Hypothalamus (tissue), 51 donors: ENCODE measurements around the gene PPEF1.

Experiments
- DNase-seq, 51 donors: peaks; one replicate each; lab custom pipeline; 2025; lab: John Stamatoyannopoulos, UW

Gene PPEF1, protein sequence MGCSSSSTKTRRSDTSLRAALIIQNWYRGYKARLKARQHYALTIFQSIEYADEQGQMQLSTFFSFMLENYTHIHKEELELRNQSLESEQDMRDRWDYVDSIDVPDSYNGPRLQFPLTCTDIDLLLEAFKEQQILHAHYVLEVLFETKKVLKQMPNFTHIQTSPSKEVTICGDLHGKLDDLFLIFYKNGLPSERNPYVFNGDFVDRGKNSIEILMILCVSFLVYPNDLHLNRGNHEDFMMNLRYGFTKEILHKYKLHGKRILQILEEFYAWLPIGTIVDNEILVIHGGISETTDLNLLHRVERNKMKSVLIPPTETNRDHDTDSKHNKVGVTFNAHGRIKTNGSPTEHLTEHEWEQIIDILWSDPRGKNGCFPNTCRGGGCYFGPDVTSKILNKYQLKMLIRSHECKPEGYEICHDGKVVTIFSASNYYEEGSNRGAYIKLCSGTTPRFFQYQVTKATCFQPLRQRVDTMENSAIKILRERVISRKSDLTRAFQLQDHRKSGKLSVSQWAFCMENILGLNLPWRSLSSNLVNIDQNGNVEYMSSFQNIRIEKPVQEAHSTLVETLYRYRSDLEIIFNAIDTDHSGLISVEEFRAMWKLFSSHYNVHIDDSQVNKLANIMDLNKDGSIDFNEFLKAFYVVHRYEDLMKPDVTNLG

DNA sequence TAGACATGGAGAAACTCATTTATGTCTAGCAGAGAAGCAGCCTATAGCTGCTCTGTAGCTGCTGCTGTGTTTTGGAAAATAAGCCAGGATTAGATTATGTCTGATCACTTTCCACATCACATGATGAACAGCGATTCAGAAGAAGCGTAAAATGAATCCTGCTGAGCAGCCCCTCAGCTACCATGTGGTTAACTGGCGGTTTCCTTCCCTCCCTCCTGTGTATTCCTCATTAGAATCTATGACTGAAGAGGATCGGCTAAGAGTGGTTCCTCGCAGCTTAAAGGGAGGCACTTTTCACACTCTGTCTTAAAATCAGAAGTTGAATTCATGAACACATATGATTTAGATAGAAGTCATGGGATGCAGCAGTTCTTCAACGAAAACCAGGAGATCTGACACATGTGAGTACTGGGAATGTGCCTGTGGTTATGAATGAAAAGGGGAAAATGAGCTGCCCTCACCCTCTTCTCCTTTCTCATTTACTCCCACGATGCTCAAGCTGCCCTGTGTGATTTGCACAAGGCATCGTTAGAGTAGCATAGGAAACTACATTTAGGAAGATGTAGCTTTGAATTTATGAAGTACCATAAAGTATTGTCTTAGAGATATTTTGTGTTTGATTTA lies at the start of gene PPEF1:
Gene PPEF1 (plus strand): TSS at position 220 of the 624 bp plus-strand sequence. CDS start 136 bp downstream, at position 356.
- DNase-seq, result no peak

DNA sequence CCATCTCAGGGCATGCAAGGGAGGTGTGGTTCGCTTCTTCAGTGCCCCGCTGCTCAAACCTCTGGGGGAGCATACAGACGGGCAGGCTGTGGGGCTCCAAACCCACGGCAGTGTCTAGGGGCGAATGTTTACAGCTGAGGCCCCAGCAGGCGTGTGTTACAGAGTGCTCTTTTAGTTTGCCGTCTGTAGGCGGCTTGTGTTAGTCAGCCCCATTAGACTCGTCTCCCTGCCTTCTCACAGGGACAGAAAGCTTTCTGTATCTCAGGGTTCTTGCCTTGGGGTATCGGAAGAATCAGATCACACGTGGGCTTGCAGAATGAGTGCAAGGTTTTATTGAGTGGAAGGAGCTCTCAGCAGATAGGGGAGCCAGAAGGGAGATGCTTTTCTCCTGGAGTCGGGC lies 46.2 kb upstream of the PPEF1 start:
- DNase-seq, result no peak

DNA sequence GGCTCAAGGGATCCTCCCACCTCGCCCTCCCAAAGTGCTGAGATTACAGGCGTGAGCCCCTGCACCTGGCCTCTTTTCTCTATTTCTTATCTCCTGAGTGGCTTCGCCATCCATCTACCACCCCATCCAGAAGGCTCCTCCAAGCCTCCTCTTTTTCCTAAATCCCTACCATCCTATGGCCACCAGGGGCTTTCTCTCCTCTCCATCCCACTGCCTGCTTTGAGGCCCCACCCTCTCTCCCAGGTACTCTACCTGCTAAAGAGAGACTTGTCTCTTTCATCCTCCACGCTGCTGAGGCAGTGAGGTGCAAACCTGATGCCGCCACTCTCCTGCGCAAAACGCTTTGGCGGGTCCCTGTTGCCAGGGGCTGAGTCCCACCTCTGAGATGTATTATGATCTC lies 42.5 kb upstream of the PPEF1 start:
- no peak for DNase-seq

DNA sequence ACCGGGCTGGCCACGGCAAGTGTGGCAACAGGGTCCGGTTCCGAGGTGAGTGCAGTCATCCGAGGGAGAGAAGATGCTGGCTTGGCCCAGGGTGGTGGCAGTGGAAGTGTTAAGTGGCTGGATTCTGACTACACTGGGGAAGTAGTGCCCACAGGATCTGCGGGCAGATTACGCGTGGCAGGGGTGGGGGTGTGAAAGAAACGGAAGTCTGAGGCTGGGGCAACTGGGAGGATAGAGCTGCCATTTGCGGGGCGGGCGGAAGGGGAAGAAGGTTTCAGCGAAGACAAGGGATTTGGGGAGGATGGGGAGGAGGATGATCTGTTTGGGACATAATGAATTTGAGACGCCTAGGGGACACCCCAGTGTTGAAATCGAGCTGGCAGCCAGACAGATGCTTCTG lies 40.8 kb upstream of the PPEF1 start:
- no peak for DNase-seq

DNA sequence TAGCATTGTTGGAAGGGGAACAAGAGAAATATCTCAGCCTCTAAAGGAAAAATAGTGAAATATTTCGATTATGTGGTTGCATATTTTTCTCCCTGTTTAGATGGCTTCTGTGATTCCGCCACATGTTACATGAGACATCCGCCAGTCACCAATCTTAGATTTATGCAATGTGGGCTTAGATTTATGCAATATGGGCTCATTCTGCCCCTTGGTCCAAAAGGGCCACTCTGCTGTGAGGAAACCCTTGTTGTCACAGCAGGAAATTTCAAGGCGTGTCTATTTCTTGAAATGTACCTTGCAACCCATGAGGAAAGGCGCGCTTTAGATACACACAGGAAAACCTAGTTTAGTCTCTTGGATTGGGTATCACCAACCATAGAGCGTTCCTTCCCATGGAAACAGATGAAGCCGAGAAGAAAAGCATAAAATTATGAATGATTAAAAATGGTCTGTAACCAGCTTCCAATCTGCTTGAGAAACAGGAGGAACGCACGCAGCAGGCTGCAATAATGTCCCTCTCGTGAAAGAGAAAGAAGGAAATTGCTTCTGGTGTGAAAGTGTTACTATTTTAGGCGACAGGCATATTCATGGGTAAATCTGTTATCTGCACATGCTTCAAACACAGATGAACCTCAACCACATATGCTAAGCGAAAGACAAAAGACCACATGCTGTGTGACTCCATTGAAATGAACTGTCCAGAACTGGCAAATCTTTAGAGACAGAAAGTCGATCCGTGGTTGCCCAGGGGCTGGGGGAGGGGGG lies 39.2 kb upstream of the PPEF1 start:
- peak in 1 of 51 donors; percentile 9 for DNase-seq

DNA sequence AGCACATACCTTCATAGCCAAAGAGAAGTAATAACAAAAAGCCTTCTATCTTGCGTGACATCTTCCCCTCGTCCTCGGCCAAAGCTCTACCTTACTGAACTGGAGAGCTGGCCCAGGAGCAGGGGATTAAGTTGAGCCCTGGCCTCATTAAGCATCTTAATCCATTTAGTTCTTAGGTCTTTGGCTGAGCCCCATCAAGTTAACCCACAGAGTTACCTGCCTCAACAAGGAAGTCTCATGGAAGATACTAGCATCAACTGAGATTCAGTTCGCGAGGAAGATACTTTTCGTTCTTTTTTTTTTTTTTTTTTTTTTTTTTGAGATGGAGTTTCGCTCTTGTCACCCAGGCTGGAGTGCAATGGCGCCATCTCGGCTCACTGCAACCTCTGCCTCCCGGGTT lies 35.4 kb upstream of the PPEF1 start, which contains the start of gene RS1:
Gene RS1 (minus strand): TSS at position 101 of the 400 bp plus-strand sequence. CDS start 40 bp downstream, at position 61.
- no peak for DNase-seq

DNA sequence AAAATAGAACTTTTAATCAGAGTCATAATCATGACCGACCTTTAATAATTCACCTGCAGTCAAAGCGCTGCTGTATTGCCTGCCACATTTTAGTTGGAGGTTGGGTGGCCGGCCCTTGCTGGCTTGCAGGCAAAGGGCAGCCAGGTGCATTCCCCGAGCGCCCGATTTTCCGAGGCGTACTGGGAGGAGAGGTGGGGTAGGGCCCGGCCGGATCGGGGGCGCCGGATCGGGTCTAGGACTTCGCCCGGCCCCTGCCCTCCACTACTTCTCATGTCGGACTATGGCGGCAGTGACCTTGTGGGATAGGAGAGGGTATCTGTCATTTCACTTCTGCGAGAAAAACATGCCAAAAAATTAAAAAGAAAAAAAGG lies 33.0 kb upstream of the PPEF1 start:
- peak in 37 of 51 donors; percentile 0 to 40 (median 4) for DNase-seq

DNA sequence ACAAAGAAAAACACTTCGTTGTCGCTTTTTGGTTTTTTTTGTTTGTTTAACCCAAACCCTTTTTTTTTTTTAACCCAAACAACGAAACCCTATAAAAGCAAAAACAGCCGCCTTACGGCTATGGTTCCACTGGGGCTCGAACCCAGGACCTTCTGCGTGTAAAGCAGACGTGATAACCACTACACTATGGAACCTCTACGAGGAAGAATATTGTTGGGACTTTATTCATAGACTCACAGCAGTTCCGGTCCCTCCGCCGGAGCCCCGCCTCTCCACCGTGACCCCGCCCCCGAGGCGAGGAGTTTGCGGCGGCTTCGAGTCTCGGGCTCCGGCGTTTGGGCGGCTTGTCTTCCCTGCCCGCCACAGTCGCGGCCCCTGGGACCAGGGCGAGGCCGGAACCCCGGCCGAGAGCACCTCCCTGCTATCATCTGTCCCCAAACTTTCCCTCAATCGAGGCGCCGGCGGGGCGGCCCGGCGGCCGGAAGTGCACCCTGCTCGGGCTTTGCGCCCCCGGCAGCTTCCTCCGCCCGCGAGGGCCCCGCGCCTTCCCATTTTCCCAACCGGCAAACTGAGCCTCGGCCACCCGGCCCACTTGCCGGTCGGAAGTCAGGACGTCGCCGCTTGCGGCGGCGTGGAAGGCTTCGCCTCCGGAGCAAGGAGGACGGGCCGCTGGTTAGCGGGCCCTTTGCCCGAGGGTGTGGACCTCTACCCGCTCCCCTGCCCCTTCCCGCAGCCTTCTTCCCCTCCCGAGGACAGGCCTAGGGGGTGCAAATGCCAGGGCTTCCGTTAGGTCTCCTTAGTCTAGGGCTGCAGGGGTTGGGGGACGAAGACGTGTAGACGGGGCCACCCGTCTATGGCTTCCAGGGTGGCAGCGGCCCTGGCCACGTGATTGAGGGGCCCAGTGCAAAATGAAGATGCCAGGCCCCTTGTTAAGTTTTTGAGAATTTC lies 32.4 kb upstream of the PPEF1 start:
- DNase-seq, result peak in 50 of 51 donors; percentile 5 to 86 (median 44)

DNA sequence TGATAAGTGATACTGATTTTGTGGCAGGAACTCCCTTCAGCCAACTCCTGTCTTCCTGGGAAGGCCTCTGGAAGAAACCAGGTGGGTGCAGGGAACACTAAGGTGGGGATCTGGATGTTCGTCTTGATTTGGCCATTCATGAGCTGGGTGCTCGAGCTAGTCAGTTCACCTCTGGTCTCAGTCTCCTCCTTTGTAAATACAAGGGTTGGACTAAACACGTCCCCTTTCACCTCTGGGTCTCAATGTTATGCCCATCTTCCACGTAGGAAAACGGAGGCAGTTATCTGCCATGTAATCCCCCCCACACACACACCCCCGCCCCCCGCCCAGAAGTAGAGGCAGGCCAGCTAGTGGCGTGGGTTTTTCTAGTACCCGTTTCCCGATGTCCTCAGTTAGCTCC lies 31.4 kb upstream of the PPEF1 start:
- no peak for DNase-seq

DNA sequence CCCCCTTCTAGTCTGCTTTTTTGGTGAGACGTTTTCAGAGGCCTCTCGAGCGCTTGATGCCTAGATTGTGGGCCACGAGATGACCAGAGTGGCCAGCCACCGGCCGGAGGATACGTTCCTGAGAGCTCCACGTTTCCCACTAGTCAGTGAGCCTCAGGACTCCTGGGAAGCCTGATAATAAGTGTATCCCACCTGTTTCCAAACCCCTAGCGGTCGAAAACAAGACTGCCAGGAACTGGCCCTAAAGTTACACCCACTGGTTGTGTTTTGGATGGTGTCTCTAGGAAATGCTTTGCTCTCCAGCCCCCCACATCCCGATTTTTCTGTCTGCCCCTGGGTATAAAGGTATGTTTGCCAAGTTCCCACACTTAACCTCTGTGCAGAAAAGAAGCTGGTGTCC lies 31.0 kb upstream of the PPEF1 start:
- DNase-seq, result no peak

DNA sequence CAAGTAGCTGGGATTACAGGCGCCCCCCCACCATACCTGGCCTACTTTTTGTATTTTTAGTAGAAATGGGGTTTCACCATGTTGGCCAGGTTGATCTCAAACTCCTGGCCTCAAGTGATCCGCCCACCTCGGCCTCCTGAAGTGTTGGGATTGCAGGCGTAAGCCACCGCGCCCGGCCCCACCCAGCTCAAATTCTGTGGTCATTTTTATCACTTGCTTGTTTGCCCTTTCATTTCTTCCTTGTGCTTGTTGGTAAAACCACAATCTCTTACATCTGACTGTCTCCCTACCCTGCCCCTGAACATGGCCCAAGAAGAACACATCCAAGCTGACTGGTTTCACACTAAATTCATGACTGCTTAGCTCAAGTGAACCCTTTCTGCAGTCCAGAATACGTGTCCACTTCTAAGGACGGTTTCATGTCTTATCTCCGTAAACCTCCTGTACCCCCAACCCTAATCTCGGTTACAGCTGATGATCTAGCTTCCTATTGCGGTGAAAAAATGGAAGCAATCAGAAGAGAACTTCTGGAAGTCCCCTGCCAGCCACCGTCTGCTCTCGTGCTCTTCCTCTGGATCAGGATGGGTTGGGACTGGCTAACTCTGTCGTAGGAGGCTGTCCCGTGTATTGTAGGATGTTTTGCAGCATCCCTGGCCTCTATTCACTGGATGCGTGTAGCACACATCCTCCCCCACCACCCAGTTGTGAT lies 30.1 kb upstream of the PPEF1 start:
- no peak for DNase-seq

DNA sequence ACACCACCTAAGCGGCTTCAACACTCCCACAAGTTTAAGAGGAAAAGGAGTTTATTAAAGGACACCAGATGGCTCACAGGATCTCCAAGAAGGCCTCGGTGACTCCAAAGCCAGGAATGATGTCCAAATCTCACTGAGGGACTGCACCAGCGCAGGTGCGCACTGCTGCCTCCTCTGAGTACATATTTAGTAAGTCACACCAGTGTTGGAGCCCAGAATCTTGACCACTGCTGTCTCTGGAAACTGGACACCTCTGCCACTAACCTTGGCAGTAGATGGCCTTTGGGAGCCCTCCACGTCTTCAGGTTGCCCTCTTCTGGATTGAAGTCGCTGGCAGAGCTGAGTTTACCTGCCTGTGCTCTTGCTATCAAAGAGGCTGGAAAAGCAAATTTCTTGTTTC lies 25.4 kb upstream of the PPEF1 start:
- no peak for DNase-seq

DNA sequence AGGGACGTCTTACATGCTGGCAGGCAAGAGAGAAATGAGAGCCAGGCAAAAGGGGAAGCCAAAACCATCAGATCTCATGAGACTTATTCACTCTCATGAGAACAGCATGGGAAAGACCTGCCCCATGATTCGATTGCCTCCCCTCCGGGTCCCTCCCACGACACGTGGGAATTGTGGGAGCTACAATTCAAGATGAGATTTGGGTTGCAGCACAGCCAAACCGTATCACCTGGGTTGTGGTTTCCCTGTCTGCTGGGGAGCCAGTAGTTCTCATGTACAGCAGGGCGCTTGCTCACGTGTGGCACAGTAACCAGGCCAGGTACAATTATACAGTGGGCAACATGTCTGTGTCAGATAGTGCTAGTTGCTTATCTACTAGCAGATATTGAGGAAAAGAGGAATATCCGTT lies 24.5 kb upstream of the PPEF1 start:
- DNase-seq, result no peak

DNA sequence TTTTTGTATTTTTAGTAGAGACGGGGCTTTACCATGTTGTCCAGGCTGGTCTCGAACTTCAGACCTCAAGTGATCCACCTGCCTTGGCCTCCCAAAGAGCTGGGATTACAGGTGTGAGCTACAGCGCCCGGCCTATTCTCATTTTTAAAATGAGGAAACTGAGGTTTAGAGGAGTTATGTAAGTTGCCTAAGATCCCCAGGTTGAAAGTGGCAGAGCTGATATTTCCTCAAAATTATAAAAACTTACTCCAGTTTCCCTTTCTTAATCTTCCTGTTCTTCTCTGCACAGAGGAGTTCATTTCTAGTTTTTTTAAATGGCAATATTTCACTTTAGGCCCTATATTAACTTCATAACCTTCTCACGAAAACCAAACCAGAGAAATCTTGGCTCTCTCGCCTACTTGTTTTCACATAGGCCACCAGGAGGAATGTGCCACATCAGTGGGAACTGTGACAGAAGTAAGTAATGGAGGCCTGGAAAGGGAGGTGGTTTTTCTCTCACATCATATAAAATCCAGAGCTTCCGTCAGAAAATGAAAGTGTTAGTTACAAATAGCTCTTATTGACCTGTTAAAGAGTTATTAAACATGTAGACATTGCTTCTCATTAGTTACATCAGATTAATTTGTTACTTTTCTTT lies 19.5 kb upstream of the PPEF1 start:
- no peak for DNase-seq

DNA sequence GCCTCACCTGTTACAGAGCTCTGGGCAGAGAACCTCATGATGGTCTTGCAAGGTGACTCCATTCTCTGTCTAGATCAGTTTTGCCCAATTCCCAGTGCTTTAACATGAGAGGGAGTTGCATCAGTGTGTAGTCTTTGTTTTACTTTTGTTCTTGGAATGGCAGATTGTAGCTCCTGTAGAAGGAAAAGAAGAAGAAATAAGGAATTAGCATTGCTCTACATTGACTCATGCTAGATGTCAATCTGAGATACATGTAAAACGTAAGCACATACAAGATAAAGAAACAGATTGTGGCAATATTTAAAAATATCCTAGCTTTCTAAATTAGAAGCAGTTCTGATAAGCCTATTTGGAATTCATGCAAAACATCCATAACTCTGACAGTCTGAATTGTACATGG lies 16.0 kb upstream of the PPEF1 start:
- DNase-seq, result no peak

DNA sequence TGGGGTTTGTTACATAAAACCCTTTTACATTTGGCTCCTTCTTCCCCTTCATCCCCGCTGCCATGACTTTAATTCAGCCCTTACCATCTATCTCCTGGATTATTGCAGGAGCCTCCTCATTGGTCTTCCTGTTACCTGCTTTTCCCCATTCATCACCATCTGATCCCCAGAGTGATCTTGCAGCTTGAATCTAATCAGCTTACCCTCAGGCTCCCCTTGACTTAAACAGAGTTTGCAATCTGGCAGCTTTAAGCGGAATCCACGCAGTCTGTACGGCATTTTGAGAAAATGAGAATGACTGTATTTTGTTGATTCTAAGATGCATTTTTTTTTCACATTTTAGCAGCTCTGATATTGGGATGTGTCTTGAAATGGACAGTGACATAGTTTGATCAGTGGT lies 14.9 kb upstream of the PPEF1 start:
- no peak for DNase-seq

DNA sequence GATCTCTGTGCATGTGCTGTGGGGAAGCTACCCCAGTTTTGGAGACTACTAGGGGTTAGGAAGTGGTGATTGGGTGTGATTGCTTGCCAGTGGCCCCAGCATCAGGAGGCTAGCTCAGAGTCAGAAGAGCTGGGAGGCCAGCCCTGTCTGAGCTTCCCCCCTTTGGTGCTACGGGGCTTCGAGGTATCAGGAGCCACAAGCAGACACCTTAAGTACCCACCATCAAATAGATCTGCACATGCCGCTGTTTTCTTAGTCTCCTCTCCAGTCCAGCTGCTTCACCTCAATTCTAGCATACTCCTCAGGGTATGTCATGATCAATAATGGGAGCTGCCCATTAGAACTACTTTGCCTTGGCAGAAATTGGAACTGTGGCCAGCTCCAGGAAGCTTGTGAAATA lies 10.8 kb upstream of the PPEF1 start:
- no peak for DNase-seq

DNA sequence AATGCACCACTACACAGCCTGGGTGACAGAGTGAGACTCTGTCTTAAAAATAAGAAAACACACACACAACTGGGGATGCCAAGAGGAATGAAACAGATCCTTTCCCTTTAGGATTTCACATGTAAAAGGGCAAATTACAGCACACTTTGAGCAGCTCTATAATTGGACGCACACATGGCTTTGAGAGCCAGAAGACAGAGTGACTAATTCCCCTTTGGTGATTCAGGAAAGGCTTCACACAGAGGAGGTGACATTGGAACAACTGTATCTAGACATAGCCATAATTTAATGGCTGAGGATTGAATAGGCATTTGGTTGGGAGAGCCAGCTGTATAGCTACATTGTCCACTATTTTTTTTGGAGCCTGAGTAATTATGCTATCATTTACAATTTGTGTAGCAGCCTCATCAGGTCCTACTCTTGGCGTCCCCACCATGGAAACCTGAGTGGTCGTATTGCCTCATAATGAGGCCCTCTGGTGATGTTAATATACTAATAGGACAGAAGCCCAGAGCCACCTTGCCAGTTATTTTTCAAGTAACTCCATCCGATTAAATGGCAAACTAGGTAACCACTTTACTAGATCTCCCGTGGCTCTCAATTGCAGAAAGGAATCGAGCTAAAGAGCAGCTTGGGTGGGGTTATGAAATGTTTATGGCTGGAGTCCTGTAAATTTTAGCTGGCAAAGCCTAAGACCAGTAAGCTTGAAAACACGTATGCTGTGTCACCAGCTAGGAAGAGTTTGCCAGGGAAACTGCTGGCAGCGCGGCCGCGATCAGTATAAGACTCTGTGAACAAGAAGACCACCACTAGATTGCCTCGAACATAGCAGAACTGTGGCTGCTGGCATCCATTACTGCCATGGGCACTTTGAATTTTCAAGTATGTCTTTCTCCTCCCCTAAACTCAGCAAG lies 8.5 kb upstream of the PPEF1 start:
- DNase-seq, result no peak
